ENCODE results near the gene CR2.
"Not testable (repeated sequence)": the region's sequence is repeated elsewhere in the genome, so short reads cannot be mapped to it uniquely, and the experiment has no call there.

The CR2 gene

DNA sequence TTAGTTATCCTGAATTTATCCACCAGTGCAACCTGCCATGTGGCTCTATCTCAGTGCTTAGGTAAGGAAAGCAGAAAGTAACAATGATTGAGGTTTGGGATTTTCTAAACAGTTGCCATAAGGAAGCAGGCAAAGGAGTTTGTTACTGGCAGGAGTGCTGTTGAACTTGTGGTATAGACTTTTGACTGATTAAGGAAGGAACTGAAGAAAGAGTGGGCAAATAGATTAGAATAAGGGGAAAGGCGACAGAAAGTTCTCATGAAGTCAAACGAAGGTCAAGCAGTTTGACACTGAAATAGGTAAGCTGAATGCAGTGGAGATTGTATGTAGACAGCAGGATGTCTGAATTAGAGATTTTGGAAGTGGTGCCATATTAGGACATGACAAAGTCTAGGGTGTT is 24.2 kb upstream of the CR2 start:
- Mint-ChIP-seq H3K9me3 (no peaks in the 10 kb centered on the region), H3K4me1 (peaks cover 65% of the 10 kb centered on the region), H3K4me3 (no peak overlapping the region), H3K36me3 (no peaks in the 10 kb centered on the region), H3K27ac (peak overlapping the region; percentile 64), H3K27me3 (no peaks in the 10 kb centered on the region)
- peak; percentile 79 for ATAC-seq

DNA sequence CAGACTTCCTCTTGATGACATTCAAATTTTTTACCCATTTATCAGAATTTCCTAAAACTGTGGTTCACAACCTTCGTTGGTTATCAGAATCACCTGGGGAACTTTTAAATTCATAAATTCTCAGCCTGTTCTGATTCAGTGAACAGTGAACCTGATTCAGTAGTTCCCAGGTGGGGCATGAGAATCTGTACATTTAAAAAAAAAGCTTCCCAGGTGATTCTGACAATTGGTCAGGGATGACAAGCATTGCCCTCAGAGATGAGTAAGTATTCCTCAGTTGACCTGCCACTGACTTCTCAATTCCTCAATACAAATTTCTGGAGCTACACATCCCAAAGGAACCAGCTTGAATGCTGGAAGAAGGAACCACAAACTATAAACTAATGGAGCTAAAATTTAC is 23.5 kb upstream of the CR2 start:
- Mint-ChIP-seq H3K36me3 (no peaks in the 10 kb centered on the region), H3K27ac (no peak overlapping the region), H3K4me3 (no peak overlapping the region), H3K4me1 (peaks cover 62% of the 10 kb centered on the region), H3K27me3 (no peaks in the 10 kb centered on the region), H3K9me3 (no peaks in the 10 kb centered on the region)
- peak; percentile 67 for ATAC-seq

DNA sequence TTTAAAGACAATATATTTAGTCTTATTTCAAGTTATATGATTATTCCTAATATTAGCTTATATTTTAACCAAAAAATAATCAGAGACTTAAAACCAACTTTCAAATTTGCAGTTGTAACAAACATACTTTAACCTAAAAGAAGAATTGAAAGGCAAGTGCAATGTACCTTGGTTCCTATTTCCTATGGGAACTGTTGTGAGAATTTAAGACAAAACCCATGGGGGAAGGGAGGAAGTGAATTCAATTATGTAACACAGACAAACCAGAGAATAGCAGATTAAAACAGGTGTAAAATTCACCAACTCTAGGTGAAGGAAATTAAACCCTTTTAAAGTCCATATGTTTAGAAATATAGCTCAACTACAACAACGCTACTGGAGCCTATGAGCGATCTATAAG is 22.6 kb upstream of the CR2 start:
- Mint-ChIP-seq H3K36me3 (no peaks in the 10 kb centered on the region), H3K4me3 (no peak overlapping the region), H3K27me3 (no peaks in the 10 kb centered on the region), H3K27ac (no peak overlapping the region), H3K4me1 (peaks cover 67% of the 10 kb centered on the region), H3K9me3 (no peaks in the 10 kb centered on the region)
- ATAC-seq, result no peak

DNA sequence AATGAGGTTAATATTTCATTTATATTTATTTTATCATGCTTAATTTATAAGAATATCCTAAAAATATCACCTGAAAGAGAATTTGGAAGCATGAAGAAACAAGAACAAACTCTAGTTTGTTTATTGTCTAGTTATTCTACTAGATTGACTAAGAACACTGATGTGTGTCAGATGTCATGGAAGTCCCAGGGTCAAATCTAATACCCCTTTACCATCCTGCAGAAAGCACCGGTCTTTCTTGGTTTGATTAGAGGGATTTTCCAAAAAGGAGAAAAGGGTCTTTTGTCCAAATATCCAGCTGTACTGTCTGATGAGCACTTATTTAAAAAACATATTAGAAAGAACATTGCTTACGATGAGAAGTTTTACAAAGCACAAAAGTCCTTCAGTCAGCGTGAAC is 20.7 kb upstream of the CR2 start:
- Mint-ChIP-seq H3K27me3 (no peaks in the 10 kb centered on the region), H3K4me1 (peaks cover 51% of the 10 kb centered on the region)

GRCh38 chr1:207436746-207437145 is 17.4 kb upstream of the CR2 start:
- ATAC-seq, H3K36me3 Mint-ChIP-seq, H3K4me3 Mint-ChIP-seq, H3K27me3 Mint-ChIP-seq, H3K9me3 Mint-ChIP-seq, H3K27ac Mint-ChIP-seq: not testable (repeated sequence)
- peaks cover 18% of the 10 kb centered on the region for H3K4me1 Mint-ChIP-seq

More for the DNA sequence above, 20.7 kb upstream of the CR2 start:
- ATAC-seq, result no peak
- no peaks in the 10 kb centered on the region for H3K9me3 Mint-ChIP-seq
- H3K27ac Mint-ChIP-seq, result no peak overlapping the region
- no peak overlapping the region for H3K4me3 Mint-ChIP-seq
- no peaks in the 10 kb centered on the region for H3K36me3 Mint-ChIP-seq

GRCh38 chr1:207440626-207441025 is 13.5 kb upstream of the CR2 start:
- Mint-ChIP-seq H3K27me3 (no peaks in the 10 kb centered on the region), H3K4me1 (peaks cover 19% of the 10 kb centered on the region), H3K36me3 (no peaks in the 10 kb centered on the region), H3K9me3 (no peaks in the 10 kb centered on the region), H3K4me3 (no peak overlapping the region), H3K27ac (no peak overlapping the region)
- no peak for ATAC-seq

- Mint-ChIP-seq H3K36me3 (no peaks in the 10 kb centered on the region), H3K9me3 (no peaks in the 10 kb centered on the region), H3K27me3 (no peaks in the 10 kb centered on the region), H3K4me3 (no peak overlapping the region), H3K27ac (no peak overlapping the region), H3K4me1 (peaks cover 13% of the 10 kb centered on the region)
- peak; percentile 47 for ATAC-seq
Observed at GRCh38 chr1:207444514-207445217, 9.5 kb upstream of the CR2 start.

DNA sequence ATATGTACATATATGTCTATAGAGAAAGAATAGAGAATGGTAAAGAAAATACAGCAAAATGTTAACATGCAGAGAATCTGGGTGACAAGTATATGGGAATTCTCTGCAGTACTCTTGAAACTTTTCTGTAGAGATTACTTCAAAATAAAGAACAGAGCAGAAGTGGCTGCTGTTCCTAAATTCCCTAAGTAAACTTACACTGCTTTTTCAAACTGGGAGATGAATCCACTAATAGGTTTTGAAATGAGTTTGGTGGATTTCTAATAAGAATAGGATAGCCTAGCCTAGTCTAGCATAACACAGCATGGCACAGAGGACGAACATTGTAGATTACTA is 450 bp upstream of the CR2 start:
- Mint-ChIP-seq H3K27me3 (no peaks in the 10 kb centered on the region), H3K4me3 (peak overlapping the region; percentile 81), H3K9me3 (no peaks in the 10 kb centered on the region), H3K36me3 (no peaks in the 10 kb centered on the region), H3K4me1 (no peaks in the 10 kb centered on the region), H3K27ac (no peak overlapping the region)
- no peak for ATAC-seq

DNA sequence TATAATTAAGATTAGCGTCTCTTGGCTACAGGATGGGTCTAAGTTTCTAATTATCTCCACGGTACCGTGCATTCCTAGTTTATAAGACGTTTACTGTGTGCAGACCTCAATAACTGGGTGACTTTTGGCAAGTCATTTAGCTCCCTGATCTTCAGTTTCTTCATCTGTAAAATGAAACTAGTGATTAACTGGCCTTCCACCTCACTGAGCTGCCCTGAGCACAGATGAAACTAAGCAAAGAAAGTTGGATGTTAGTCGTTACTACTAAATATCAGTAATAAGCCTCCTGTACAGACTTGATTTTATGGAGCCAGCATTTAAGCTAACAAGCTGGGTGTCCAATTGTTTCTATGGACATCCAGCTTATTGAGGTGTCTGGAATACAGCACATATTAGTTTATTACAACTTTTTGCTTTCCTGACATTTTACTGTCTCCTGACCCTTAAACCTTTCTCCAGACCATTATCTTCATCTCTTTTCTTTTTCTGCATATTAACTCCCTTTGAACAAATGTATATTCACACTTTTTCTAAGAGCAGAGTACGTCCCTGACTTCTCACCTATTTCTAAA is 1.1 kb downstream of the CR2 start:
- Mint-ChIP-seq H3K4me1 (peaks cover 7% of the 10 kb centered on the region), H3K27ac (no peak overlapping the region), H3K27me3 (no peaks in the 10 kb centered on the region), H3K9me3 (no peaks in the 10 kb centered on the region), H3K4me3 (peak overlapping the region; percentile 81), H3K36me3 (no peaks in the 10 kb centered on the region)
- ATAC-seq, result peak; percentile 57

DNA sequence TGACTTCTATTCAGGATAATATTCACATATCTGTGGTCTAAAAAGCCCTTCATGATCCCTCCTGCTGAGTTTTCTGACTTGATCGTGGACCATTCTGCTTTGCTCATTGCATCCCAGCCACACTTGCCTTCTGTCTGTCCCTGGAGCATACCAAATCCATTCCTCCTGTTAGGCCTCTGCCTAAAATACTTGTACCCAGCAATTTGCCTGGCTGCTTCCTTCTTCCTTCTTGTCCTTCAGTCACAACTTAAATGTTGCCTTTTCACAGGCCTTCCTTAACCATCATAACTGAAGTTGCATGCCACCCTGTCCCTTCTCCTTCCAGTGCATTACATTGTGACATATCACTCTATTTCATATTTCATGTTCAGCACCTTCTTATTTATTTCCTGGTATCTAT is 4.3 kb downstream of the CR2 start:
- Mint-ChIP-seq H3K4me3 (no peak overlapping the region), H3K36me3 (no peaks in the 10 kb centered on the region), H3K4me1 (peaks cover 22% of the 10 kb centered on the region), H3K27me3 (no peaks in the 10 kb centered on the region), H3K9me3 (no peaks in the 10 kb centered on the region), H3K27ac (no peak overlapping the region)
- ATAC-seq, result no peak

DNA sequence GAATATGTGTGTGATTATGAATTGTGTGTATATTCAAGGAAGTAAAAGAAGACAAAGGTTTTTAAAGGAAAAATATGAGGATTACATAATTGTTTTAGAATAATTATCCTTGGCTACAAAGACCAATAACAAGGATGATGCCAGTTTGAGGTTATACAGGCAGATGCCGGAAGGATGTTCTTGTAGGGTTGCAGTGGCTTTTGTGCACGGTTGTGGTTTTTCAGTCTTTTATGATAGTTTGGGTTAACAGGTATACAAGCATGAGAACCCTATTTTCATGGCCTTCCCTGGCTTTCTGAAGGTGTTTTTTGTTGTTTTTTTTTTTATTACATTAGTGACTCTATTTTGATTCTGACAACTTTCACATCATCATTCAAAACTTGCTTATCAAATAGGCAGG is 4.9 kb downstream of the CR2 start:
- Mint-ChIP-seq H3K9me3 (no peaks in the 10 kb centered on the region), H3K36me3 (no peaks in the 10 kb centered on the region), H3K27ac (no peak overlapping the region), H3K4me1 (peaks cover 22% of the 10 kb centered on the region), H3K27me3 (no peaks in the 10 kb centered on the region), H3K4me3 (no peak overlapping the region)
- no peak for ATAC-seq

GRCh38 chr1:207461649-207462048 is 7.5 kb downstream of the CR2 start:
- Mint-ChIP-seq H3K4me3 (no peak overlapping the region), H3K36me3 (peaks cover 6% of the 10 kb centered on the region), H3K9me3 (no peaks in the 10 kb centered on the region), H3K27me3 (no peaks in the 10 kb centered on the region), H3K4me1 (peaks cover 28% of the 10 kb centered on the region), H3K27ac (peak overlapping the region; percentile 4)
- no peak for ATAC-seq

DNA sequence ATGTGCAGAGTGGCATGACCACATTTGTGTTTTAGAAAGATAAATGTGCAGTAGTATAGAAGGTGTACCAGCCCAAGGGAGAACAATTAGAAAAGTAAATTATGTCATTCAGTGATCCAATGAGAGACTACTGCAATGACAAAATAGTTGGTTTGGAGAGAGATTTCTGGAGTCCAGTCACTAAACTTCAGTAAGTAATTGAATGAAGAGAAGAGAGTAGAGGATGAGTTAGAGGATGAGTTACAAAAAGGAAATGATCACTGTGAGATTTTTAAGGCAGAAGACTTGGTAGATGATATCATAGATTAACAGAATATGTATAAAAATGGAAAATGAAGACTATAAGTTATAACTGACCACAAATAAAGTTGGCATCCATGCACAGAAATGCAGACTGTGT is 8.4 kb downstream of the CR2 start:
- no peaks in the 10 kb centered on the region for H3K27me3 Mint-ChIP-seq
- no peak for ATAC-seq

DNA sequence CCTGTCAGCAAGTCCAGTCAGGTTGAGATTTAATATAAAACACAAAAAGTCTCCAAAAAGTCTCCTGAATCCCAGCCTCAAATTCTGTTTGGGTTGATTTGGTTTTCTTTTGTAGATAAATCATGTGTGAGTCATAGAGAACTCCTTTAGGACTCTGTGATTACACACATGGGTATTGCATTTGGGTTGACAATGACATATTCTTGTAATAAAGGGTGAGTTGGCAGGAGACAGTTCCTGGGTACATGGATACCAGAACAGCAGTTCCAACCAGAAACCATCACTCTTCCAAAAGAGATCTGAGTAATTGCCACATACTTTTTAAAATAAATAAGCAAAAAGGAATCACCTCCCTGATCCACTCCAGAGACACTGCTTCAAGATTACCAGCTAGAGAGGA is 8.9 kb downstream of the CR2 start:
- H3K9me3 Mint-ChIP-seq, result no peaks in the 10 kb centered on the region
- no peak for ATAC-seq
- peaks cover 28% of the 10 kb centered on the region for H3K4me1 Mint-ChIP-seq
- H3K27me3 Mint-ChIP-seq, result no peaks in the 10 kb centered on the region
- H3K36me3 Mint-ChIP-seq, result peaks cover 11% of the 10 kb centered on the region
- H3K4me3 Mint-ChIP-seq, result no peak overlapping the region
- no peak overlapping the region for H3K27ac Mint-ChIP-seq

More for the DNA sequence above, 8.4 kb downstream of the CR2 start:
- Mint-ChIP-seq H3K4me1 (peaks cover 28% of the 10 kb centered on the region), H3K36me3 (peaks cover 11% of the 10 kb centered on the region), H3K9me3 (no peaks in the 10 kb centered on the region), H3K4me3 (no peak overlapping the region), H3K27ac (peak overlapping the region; percentile 4)

DNA sequence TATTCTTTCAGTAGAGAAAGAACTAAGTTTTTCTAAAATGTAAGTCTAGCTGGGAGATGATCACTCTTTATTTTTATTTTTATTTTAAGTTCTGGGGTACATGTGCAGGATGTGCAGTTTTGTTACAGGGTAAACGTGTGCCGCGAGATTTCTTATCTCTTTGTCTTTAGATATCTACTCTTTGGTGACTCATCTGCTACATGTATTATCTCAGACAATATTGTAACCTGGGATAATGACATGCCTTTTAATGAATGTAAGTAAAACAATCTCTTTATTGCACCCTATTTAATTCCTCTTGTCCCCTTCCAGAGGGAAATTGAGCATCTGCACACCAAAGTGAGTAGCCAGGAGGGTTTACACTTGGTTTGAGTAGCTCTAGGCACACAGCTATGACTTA is 9.4 kb downstream of the CR2 start:
- no peak for ATAC-seq
- Mint-ChIP-seq H3K27me3 (no peaks in the 10 kb centered on the region), H3K36me3 (peaks cover 16% of the 10 kb centered on the region), H3K4me1 (peaks cover 28% of the 10 kb centered on the region), H3K4me3 (no peak overlapping the region), H3K27ac (peak overlapping the region; percentile 44), H3K9me3 (no peaks in the 10 kb centered on the region)

GRCh38 chr1:207470927-207471326 is 16.8 kb downstream of the CR2 start:
- H3K27ac Mint-ChIP-seq, result no peak overlapping the region

More at GRCh38 chr1:207470927-207471326, 16.8 kb downstream of the CR2 start:
- Mint-ChIP-seq H3K4me1 (no peaks in the 10 kb centered on the region), H3K9me3 (no peaks in the 10 kb centered on the region), H3K27me3 (no peaks in the 10 kb centered on the region), H3K4me3 (no peak overlapping the region), H3K36me3 (peaks cover 65% of the 10 kb centered on the region)
- no peak for ATAC-seq
